Measurements from ENCODE around the gene LRRTM2.
"Not testable (repeated sequence)": the region's sequence is repeated elsewhere in the genome, so short reads cannot be mapped to it uniquely, and the experiment has no call there.

LRRTM2 gene

GRCh38 chr5:138874771-138875551 is at the start of gene LRRTM2:
TSS of gene LRRTM2 (minus strand) at chr5:138875335. CDS start at chr5:138874911, 424 bp downstream.
- DNase-seq = no peak

GRCh38 chr5:138922494-138922893 is 47.4 kb upstream of the LRRTM2 start:
- DNase-seq = no peak

- DNase-seq = not testable (repeated sequence)
Observed at GRCh38 chr5:138921362-138921761, 46.2 kb upstream of the LRRTM2 start.

GRCh38 chr5:138920181-138920580 is 45.0 kb upstream of the LRRTM2 start:
- no peak for DNase-seq

- DNase-seq = no peak
Observed at GRCh38 chr5:138918686-138919085, 43.6 kb upstream of the LRRTM2 start.

- DNase-seq = no peak
Observed at GRCh38 chr5:138914338-138914737, 39.2 kb upstream of the LRRTM2 start.

GRCh38 chr5:138913773-138914172 is 38.6 kb upstream of the LRRTM2 start:
- DNase-seq = no peak

GRCh38 chr5:138912093-138912492 is 37.0 kb upstream of the LRRTM2 start:
- DNase-seq = no peak

GRCh38 chr5:138911441-138911840 is 36.3 kb upstream of the LRRTM2 start:
- DNase-seq = no peak

- no peak for DNase-seq
Observed at GRCh38 chr5:138910546-138911185, 35.5 kb upstream of the LRRTM2 start.

- DNase-seq = no peak
Observed at GRCh38 chr5:138909734-138910133, 34.6 kb upstream of the LRRTM2 start.

GRCh38 chr5:138905541-138905940 is 30.4 kb upstream of the LRRTM2 start:
- no peak for DNase-seq

GRCh38 chr5:138903130-138903775 is 28.1 kb upstream of the LRRTM2 start:
- no peak for DNase-seq

- DNase-seq = no peak
Observed at GRCh38 chr5:138901716-138902115, 26.6 kb upstream of the LRRTM2 start.

GRCh38 chr5:138900281-138900965 is 25.3 kb upstream of the LRRTM2 start:
- DNase-seq = no peak

GRCh38 chr5:138898742-138899141 is 23.6 kb upstream of the LRRTM2 start:
- peak; percentile 40 for DNase-seq

- no peak for DNase-seq
Observed at GRCh38 chr5:138898299-138898698, 23.2 kb upstream of the LRRTM2 start.

GRCh38 chr5:138895918-138896317 is 20.8 kb upstream of the LRRTM2 start:
- no peak for DNase-seq

- no peak for DNase-seq
Observed at GRCh38 chr5:138890644-138891043, 15.5 kb upstream of the LRRTM2 start.

GRCh38 chr5:138889994-138890393 is 14.9 kb upstream of the LRRTM2 start:
- DNase-seq = no peak

- no peak for DNase-seq
Observed at GRCh38 chr5:138884554-138884953, 9.4 kb upstream of the LRRTM2 start.

GRCh38 chr5:138884094-138884493 is 9.0 kb upstream of the LRRTM2 start:
- DNase-seq = no peak

- DNase-seq = no peak
Observed at GRCh38 chr5:138883211-138883610, 8.1 kb upstream of the LRRTM2 start.
